ENCODE data around the gene FHL2. TPM values are rescaled to one million over a fixed set of nuclear protein-coding genes. Genes with fewer than 3 reads are reported as not detected.
A peak's percentile ranks its signal among the peaks of the same experiment; 100 is the strongest.

The FHL2 gene
- total RNA-seq, 6 experiments from 2014 or later = 4.2 to 36.6 (median 12.0) TPM

DNA sequence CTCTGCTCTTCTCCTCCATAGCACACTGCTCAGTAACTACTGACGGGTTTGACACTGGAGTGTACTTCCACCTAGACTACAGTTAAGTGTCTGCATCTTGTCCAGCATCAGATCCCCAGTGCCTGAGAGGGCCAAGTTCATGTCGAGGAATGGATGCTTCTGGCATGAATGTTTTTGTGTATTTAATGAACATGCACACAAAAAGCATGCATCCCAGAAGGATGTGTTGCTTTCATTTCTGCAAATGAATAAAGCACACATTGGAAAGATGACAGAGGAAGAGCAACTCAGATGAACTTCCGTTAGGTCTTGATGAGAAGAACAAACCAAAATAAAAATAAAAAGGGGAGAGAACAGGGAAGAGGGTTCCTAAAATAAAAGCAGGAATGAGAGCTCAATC lies 33.6 kb downstream of the FHL2 start:
- Histone ChIP-seq H3K4me1 (no peaks in the 10 kb centered on the region), H3K4me3 (no peak overlapping the region), H3K36me3 (peaks cover 0 to 9% (median 4%) of the 10 kb centered on the region in 4 donors), H3K27me3 (no peaks in the 10 kb centered on the region), H3K9me3 (no peaks in the 10 kb centered on the region), H3K27ac (no peak overlapping the region)
- DNase-seq (no peak), ATAC-seq (no peak)
- TF ChIP-seq, protein P1, sequence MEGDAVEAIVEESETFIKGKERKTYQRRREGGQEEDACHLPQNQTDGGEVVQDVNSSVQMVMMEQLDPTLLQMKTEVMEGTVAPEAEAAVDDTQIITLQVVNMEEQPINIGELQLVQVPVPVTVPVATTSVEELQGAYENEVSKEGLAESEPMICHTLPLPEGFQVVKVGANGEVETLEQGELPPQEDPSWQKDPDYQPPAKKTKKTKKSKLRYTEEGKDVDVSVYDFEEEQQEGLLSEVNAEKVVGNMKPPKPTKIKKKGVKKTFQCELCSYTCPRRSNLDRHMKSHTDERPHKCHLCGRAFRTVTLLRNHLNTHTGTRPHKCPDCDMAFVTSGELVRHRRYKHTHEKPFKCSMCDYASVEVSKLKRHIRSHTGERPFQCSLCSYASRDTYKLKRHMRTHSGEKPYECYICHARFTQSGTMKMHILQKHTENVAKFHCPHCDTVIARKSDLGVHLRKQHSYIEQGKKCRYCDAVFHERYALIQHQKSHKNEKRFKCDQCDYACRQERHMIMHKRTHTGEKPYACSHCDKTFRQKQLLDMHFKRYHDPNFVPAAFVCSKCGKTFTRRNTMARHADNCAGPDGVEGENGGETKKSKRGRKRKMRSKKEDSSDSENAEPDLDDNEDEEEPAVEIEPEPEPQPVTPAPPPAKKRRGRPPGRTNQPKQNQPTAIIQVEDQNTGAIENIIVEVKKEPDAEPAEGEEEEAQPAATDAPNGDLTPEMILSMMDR (IDR thresholded peaks at IDR 0.05) = no peak
- TF ChIP-seq POLR2A (IDR thresholded peaks at IDR 0.05) = no peak
- intact Hi-C loops (cut with DNase I) = loop anchor here in 1 of 2 donors (5.0 kb wide), 1 partner anchor 152 kb away; no protein-coding TSS in a partner anchor
- WGBS (ENCODE audit: insufficient coverage, low coverage, low lambda C conversion rate, missing lambda C conversion rate) = 68% methylated on average over 3 of the region's 3 CpGs

DNA sequence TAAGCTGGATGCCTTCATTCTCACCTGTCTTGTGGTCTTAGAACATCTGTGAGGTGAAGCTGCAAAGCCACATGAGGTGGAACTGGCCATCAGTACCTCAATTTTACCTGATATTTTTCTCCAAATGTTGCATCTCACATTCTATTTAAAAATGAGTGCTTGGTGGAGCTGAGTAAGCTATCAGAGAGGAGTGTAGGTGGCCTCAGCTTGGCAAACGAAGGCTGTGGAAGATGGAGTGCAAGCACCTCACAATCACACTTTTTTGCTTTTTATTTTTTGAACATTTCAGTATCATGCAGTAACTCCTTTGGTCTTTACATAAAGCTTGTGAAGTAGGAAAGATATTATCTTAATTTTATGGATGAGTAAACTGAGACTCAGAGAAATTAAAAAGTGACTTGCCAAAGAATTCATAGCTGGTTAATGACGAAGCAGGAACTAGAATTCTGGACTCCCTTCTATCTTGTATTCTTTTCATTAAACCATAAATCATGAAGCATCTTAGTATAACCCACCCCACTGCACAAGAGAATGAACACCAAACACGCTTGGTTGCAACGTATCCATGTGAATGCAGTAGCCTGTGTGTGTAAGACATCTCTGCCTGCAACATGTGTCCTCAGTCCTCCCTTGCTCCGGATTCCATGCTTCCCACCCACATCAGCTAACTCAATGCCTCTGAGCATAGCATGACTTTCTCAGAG lies 34.3 kb downstream of the FHL2 start:
- peaks cover 0 to 9% (median 6%) of the 10 kb centered on the region in 4 donors for H3K36me3 ChIP-seq
- ATAC-seq = no peak
- 72% methylated on average over 5 of the region's 5 CpGs for WGBS (ENCODE audit: insufficient coverage, low coverage, low lambda C conversion rate, missing lambda C conversion rate)
- no peak overlapping the region for H3K27ac ChIP-seq
- no peaks in the 10 kb centered on the region for H3K9me3 ChIP-seq
- H3K4me3 ChIP-seq = no peak overlapping the region
- intact Hi-C loops (cut with DNase I) = loop anchor here in 1 of 2 donors (5.0 kb wide), 1 partner anchor 153 kb away; no protein-coding TSS in a partner anchor
- DNase-seq = no peak
- TF ChIP-seq POLR2A (IDR thresholded peaks at IDR 0.05) = no peak
- TF ChIP-seq, protein P1 (IDR thresholded peaks at IDR 0.05) = no peak
- no peaks in the 10 kb centered on the region for H3K27me3 ChIP-seq
- no peaks in the 10 kb centered on the region for H3K4me1 ChIP-seq

DNA sequence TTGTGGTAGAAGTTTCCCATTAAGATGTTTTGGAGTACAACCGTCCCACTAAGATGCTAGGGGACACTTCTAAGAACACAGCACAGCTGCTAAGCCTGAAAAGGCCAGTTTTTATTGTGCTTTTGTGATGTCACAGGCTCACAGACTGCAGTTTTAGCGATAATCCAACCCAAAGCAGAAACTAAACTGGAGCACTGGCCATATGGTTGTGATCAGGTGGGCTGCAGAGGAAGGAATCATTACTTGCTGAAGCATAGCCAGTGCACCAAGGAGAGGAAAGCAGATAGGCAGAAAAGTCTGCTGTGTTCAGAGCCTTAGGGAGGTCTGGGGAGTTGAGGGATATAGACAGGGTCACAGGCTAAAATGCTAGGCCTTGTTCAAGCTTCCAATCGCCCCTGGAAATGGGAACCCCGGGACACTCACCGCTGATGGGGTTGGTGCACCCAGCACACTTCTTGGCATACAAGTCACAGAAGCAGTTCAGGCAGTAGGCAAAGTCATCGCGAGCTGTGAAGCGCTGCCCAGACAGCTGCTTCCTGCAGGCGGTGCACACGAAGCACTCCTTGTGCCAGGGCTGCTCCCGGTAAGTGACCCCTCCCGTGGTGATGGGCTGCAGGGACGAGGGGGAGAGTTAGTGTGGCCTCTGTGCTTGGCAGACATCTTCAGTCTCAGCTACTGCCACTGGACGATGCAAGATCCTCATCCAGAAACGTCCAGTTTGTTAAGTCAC lies 35.8 kb downstream of the FHL2 start:
- WGBS (ENCODE audit: insufficient coverage, low coverage, low lambda C conversion rate, missing lambda C conversion rate) = 69% methylated on average over 6 of the region's 15 CpGs
- TF ChIP-seq POLR2A (IDR thresholded peaks at IDR 0.05) = no peak
- TF ChIP-seq, protein P1 (IDR thresholded peaks at IDR 0.05) = no peak
- ATAC-seq = peak in 2 of 4 donors; percentile 18 to 26
- Histone ChIP-seq H3K9me3 (no peaks in the 10 kb centered on the region), H3K36me3 (peaks cover 0 to 12% (median 7%) of the 10 kb centered on the region in 4 donors), H3K27ac (no peak overlapping the region), H3K4me3 (no peak overlapping the region), H3K4me1 (peaks cover 0 to 9% (median 0%) of the 10 kb centered on the region in 4 donors), H3K27me3 (no peaks in the 10 kb centered on the region)
- intact Hi-C loops (cut with DNase I) = no loop called here
- DNase-seq = no peak

DNA sequence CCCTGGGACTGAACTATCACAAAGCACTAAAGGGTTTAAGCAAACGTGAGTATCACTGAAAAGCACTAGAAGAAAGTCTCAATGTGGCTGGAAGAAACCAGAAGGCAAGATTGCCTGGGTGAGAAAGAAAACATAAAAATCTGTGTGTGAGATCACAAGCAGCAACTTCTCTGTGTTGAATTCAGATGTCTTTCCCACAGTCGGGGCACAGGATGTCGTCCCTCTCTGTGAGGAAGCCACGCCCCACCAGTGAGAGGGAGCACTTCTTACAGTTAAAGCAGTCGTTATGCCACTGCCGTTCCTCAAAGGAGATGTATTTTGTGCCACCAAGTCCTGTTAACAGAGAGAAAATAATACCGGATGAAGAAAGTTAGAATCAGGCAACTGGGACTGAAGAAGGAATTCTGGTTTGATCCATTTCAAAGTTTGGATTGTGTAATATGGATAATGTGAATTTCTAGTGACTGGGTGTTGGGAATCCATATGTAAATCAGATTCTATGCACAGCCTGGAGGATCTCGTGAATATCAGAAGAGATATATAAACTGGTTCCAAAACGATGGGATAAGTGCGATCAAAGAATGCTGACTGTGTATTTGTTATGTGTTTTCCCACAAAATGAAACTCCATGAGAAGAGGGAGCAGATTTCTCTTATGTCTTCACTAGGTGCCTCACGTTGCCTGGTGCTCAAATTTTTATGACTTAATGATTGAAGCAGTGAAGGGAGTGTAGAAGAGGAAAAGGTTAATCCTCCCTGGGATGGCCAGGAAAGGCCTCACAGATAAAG lies 37.6 kb downstream of the FHL2 start:
- ATAC-seq (no peak), DNase-seq (no peak)
- peaks cover 0 to 12% (median 9%) of the 10 kb centered on the region in 4 donors for H3K36me3 ChIP-seq
- no peaks in the 10 kb centered on the region for H3K27me3 ChIP-seq
- no peak overlapping the region for H3K27ac ChIP-seq
- TF ChIP-seq, protein P1 (IDR thresholded peaks at IDR 0.05) = no peak
- TF ChIP-seq POLR2A (IDR thresholded peaks at IDR 0.05) = no peak
- H3K9me3 ChIP-seq = no peaks in the 10 kb centered on the region
- H3K4me3 ChIP-seq = no peak overlapping the region
- intact Hi-C loops (cut with DNase I) = no loop called here
- peaks cover 0 to 10% (median 0%) of the 10 kb centered on the region in 4 donors for H3K4me1 ChIP-seq
- WGBS (ENCODE audit: insufficient coverage, low coverage, low lambda C conversion rate, missing lambda C conversion rate) = 51% methylated on average over 11 of the region's 11 CpGs

All from right lobe of liver (tissue), 6 donors.